GM19099 (cell line): ENCODE measurements around the gene PEX14.

Experiments
- POLR2A ChIP-seq: IDR thresholded peaks from 3 replicates; pipeline ENCODE4 v1.6.1; 2011; ENCODE audit warnings: low read depth; ENCODE audit not compliant: insufficient read length; ENCODE audit errors: extremely low read depth

PEX14 gene

GRCh38 chr1:10651389-10651766, 176.6 kb downstream of the PEX14 start:
- no peak for TF ChIP-seq POLR2A

GRCh38 chr1:10651793-10652192, 177.0 kb downstream of the PEX14 start:
- no peak for TF ChIP-seq POLR2A

GRCh38 chr1:10652626-10653025, 177.9 kb downstream of the PEX14 start:
- no peak for TF ChIP-seq POLR2A

- no peak for TF ChIP-seq POLR2A
Measured at GRCh38 chr1:10653370-10654125, 178.8 kb downstream of the PEX14 start.

DNA sequence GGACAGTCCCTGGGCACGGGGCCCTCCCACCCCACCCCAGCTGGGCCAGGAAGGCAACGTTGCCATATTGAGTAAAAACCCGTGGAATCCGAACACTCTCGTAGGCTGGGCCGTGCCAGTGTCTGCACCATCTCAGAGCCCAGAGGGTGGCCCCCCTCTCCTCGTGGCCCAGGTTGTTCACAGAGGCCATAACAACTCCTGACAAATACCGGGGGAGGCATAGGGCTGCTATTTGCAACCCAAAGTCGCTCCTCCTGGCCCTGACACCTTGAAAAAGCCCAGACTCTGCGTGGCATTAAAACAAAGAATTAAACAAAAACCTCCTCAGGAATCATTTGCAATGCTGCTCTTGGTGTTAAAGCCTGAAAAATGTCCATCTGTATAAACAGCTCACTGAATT, 180.3 kb downstream of the PEX14 start:
- TF ChIP-seq POLR2A: no peak

DNA sequence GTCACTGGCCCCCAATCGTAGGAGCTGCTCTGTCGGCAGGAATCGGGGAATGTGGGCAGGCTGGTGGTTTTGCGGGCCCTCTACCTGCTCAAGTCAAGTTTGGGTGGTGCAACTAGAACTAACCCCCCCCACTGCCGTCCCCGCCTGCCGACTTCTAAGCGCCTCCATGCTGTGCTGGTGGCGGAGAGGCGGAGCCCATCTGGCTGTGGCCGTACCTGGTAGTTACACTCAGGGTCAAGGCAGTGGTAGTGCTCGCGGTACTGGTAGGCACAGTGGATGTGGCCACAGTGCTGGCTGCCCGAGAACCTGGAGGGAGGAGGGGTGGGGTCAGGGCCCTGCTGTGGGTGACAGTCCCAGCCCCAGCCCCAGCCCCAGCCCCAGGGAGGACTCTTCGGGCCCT, 181.7 kb downstream of the PEX14 start:
- TF ChIP-seq POLR2A: no peak

DNA sequence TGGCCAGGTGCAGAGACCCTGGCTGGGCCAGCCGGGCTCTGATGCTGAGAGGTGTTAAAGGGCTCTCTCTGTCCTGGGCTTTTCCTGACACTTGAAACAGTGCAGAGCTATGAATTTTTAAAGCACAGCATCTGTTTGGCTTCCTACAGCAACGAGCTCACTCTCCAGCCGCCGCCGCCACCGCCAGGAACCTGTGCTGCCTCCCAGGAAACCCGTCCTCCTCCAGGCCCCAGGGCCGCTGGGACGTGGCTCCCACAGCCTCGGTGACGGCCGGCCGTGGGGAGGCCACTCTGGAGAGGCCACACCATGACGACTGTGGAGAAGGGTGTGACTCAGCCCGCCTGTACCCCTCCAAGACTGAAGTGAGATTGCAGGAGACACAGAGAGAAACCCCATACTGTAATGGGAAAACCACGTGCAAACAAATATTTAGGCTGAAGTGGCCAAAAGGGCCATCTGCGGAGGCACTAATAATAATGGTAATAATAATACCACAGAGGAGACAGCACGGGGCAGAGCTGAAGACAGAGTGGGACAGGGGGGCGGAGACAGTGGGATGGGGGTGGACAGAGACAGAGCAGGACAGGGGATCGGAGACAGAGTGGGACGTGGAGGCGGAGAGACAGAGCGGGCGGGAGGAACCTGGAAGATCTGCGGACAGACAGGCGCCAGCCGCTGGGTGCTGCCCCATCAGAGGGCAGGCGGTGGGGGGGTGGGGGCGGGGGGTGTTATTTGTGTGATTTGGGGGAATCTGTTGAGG, 182.5 kb downstream of the PEX14 start:
- TF ChIP-seq POLR2A: no peak

- no peak for TF ChIP-seq POLR2A
Measured at GRCh38 chr1:10658396-10659066, 183.8 kb downstream of the PEX14 start.

- no peak for TF ChIP-seq POLR2A
Measured at GRCh38 chr1:10659218-10659617, 184.5 kb downstream of the PEX14 start.

GRCh38 chr1:10659646-10660540, 185.1 kb downstream of the PEX14 start:
- no peak for TF ChIP-seq POLR2A

DNA sequence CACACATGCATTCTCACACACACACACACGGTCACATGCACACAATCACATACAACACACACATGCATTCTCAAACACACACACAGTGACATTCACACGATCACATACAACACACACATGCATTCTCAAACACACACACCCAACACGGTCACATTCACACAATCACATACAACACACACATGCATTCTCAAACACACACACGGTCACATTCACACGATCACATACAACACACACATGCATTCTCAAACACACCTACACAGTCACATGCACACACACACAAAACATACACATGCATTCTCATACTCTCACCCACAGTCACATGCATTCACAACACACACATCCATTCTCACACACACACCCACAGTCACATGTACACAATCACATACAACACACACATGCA, 186.7 kb downstream of the PEX14 start:
- no peak for TF ChIP-seq POLR2A

- TF ChIP-seq POLR2A: no peak
Measured at GRCh38 chr1:10662090-10662688, 187.4 kb downstream of the PEX14 start.

DNA sequence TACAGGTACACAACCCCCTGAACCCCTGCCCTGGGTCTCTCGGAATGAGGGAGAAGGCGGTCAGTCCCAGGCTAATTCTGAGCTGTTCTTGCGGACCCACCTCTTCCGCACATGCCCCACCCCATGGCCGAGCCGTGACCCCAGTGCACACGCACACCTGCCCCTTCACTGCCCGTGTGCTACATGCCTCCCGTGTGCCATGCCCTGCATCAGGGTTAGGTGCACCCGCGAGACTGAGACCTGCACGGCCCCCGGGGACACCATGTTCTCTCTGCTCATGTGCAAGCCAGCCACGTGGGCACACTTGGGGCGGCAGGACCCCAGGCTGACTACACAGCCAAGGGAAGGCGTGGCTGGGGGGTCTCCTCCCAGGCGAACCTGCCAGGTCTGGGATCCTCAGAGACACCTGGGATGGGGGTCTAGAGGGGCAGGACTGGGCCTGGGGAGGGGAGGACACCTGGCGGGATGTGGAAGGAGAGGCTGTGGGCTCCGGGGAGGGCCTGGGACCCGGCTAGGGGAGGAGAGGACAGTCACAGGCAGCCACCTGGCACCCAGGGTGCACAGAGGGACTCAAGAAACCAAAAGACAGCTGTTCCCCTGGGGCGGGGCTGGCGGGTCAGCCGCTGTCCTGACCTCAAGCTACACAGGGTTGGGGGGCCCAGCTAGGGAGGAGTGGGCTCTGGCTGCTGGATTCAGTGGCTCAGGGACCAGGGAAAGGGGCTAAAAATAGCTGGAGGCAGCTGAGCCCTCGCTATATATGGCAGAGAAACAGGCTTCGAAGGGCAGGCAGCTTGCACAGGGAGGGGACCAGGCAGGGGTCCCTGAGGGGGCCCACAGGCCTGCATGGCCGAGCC, 188.3 kb downstream of the PEX14 start:
- TF ChIP-seq POLR2A: no peak

- no peak for TF ChIP-seq POLR2A
Measured at GRCh38 chr1:10663678-10664035, 188.9 kb downstream of the PEX14 start.
